Measurements from ENCODE around the gene RPTOR.

RPTOR gene

GRCh38 chr17:80768389-80768788 lies 223.8 kb downstream of the RPTOR start:
- no peak for DNase-seq (ENCODE audit: low read depth)

GRCh38 chr17:80768936-80769335 lies 224.3 kb downstream of the RPTOR start:
- no peak for DNase-seq (ENCODE audit: low read depth)

- no peak for DNase-seq (ENCODE audit: low read depth)
Measured at GRCh38 chr17:80769516-80769915, 224.9 kb downstream of the RPTOR start.

GRCh38 chr17:80769936-80770625 lies 225.4 kb downstream of the RPTOR start:
- DNase-seq (ENCODE audit: low read depth), result no peak

GRCh38 chr17:80770881-80771611 lies 226.4 kb downstream of the RPTOR start:
- no peak for DNase-seq (ENCODE audit: low read depth)

- DNase-seq (ENCODE audit: low read depth), result no peak
Measured at GRCh38 chr17:80771612-80772005, 227.0 kb downstream of the RPTOR start.

- DNase-seq (ENCODE audit: low read depth), result no peak
Measured at GRCh38 chr17:80772906-80773242, 228.2 kb downstream of the RPTOR start.

GRCh38 chr17:80773243-80773991 lies 228.8 kb downstream of the RPTOR start:
- DNase-seq (ENCODE audit: low read depth), result no peak

- no peak for DNase-seq (ENCODE audit: low read depth)
Measured at GRCh38 chr17:80774146-80774545, 229.5 kb downstream of the RPTOR start.

- no peak for DNase-seq (ENCODE audit: low read depth)
Measured at GRCh38 chr17:80774643-80775281, 230.1 kb downstream of the RPTOR start.

GRCh38 chr17:80775863-80776262 lies 231.2 kb downstream of the RPTOR start:
- DNase-seq (ENCODE audit: low read depth), result no peak

GRCh38 chr17:80777274-80777673 lies 232.6 kb downstream of the RPTOR start:
- DNase-seq (ENCODE audit: low read depth), result no peak

- no peak for DNase-seq (ENCODE audit: low read depth)
Measured at GRCh38 chr17:80778716-80779115, 234.1 kb downstream of the RPTOR start.

- no peak for DNase-seq (ENCODE audit: low read depth)
Measured at GRCh38 chr17:80779336-80779735, 234.7 kb downstream of the RPTOR start.

- DNase-seq (ENCODE audit: low read depth), result no peak
Measured at GRCh38 chr17:80779961-80780380, 235.3 kb downstream of the RPTOR start.

- no peak for DNase-seq (ENCODE audit: low read depth)
Measured at GRCh38 chr17:80780381-80781198, 236.0 kb downstream of the RPTOR start.

GRCh38 chr17:80781211-80781610 lies 236.6 kb downstream of the RPTOR start:
- DNase-seq (ENCODE audit: low read depth), result no peak

GRCh38 chr17:80781807-80782277 lies 237.2 kb downstream of the RPTOR start:
- no peak for DNase-seq (ENCODE audit: low read depth)

- DNase-seq (ENCODE audit: low read depth), result no peak
Measured at GRCh38 chr17:80782536-80783427, 238.1 kb downstream of the RPTOR start.

GRCh38 chr17:80783486-80783885 lies 238.8 kb downstream of the RPTOR start:
- DNase-seq (ENCODE audit: low read depth), result no peak

GRCh38 chr17:80783971-80784370 lies 239.3 kb downstream of the RPTOR start:
- no peak for DNase-seq (ENCODE audit: low read depth)

Data from stimulated activated CD8-positive, alpha-beta memory T cell treated with anti-CD3 and anti-CD28 coated beads, Interleukin-12 subunit alpha, Interleukin-12 subunit beta, amount 100 ng/mL, for 1 hour (primary cell).